Measurements from ENCODE around the gene MUC22.
"Not testable (repeated sequence)": the region's sequence is repeated elsewhere in the genome, so short reads cannot be mapped to it uniquely, and the experiment has no call there.

MUC22 gene

DNA sequence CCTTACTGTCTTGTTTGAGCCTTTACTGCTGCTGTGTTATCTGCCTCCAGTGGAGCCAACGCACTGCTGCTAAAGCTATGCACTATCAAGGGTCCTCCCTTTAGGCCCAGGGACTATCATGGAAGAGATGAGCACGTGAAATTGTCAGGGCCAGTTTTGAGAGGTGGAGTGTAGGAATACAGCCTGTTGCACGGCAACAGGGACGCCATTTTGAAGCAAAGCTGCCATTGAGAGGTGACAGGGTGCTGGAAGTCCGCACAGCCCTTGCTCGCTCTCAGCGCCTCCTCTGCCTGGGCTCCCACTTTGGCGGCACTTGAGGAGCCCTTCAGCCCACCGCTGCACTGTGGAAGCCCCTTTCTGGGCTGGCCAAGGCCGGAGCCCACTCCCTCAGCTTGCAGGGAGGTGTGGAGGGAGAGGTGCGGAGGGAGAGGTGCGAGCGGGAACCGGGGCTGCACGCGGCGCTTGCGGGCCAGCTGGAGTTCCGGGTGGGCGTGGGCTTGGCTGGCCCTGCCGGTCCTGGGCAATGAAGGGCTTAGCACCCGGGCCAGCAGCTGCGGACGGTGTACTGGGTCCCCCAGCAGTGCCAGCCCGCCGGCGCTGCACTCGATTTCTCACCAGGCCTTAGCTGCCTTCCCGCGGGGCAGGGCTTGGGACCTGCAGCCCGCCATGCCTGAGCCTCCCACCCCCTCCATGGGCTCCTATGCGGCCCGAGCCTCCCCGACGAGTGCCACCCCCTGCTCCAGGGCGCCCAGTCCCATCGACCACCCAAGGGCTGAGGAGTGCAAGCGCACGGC is 10.0 kb upstream of the MUC22 start:
- DNase-seq, result not testable (repeated sequence)

GRCh38 chr6:31001281-31001888 is 8.9 kb upstream of the MUC22 start:
- no peak for DNase-seq

DNA sequence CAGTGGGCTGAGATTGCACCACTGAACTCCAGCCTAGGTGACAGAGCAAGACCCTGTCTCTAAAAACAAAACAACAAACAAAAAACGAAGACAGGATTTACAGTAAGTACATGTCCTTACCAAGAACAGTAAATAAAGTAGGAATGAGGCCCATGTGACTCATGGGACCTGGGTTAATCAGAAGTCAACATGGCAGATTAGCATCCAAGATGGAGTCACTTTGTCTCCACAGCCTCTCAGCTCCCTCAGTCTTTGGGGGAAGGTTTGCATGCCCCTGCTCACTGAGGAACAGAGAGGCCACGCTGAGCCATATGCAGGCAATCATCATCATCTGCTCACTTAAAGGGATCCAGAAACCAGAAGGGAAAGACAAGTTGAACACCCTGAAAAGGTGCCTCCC is 7.8 kb upstream of the MUC22 start:
- DNase-seq, result no peak

DNA sequence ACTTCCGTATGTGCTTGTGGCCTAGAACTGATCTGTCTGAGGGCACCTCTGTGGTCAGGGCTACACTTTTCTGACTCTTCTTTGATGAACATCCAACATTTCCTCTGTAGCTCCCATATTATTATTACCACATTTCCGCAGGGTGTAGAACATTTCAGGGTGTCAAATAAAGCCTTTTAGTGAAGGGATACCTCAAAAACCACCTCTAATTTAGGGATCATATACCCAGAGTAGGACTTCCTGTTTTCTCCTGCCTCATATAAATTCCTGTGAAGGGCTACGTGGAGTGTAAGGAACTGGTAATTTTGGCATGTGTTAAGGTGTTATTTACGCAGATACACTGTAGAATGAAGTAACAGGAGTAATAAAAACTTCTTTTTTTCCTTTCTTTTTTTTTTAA is 5.5 kb upstream of the MUC22 start:
- DNase-seq, result no peak

- no peak for DNase-seq
Observed at GRCh38 chr6:31005249-31006020, 4.8 kb upstream of the MUC22 start.

GRCh38 chr6:31007694-31008093 is 2.6 kb upstream of the MUC22 start:
- DNase-seq, result no peak

- no peak for DNase-seq
Observed at GRCh38 chr6:31008165-31008564, 2.1 kb upstream of the MUC22 start.

- no peak for DNase-seq
Observed at GRCh38 chr6:31009731-31010130, 543 bp upstream of the MUC22 start.

DNA sequence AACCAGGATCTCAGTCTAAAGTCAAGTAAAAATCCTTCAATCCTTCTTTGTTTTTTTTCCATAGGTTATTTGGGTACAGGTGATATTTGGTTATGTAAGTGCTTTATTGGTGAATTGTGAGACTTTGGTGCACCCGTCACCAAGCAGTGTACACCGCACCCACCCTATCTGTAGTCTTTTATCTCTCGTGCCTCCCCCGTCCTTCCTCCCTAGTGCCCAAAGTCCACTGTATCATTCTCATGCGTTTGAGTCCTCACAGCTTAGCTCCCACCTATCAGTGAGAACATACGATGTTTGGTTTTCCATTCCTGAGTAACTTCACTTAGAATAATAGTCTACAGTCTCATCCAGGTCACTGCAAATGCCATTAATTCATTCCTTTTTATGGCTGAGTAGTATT is 879 bp downstream of the MUC22 start:
- DNase-seq, result no peak

- no peak for DNase-seq
Observed at GRCh38 chr6:31016659-31017299, 6.5 kb downstream of the MUC22 start.

DNA sequence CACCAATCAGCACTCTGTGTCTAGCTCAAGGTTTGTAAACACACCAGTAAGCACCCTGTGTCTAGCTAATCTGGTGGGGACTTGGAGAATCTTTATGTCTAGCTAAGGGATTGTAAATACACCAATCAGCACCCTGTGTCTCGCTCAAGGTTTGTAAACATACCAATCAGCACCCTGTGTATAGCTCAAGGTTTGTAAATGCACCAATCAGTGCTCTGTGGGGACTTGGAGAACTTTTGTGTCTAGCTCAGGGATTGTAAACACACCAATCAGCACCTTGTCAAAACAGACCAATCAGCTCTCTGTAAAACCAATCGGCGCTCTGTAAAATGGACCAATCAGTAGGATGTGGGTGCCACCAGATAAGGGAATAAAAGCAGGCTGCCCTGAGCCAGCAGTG is 7.2 kb downstream of the MUC22 start:
- not testable (repeated sequence) for DNase-seq

- no peak for DNase-seq
Observed at GRCh38 chr6:31020057-31020456, 9.8 kb downstream of the MUC22 start.

DNA sequence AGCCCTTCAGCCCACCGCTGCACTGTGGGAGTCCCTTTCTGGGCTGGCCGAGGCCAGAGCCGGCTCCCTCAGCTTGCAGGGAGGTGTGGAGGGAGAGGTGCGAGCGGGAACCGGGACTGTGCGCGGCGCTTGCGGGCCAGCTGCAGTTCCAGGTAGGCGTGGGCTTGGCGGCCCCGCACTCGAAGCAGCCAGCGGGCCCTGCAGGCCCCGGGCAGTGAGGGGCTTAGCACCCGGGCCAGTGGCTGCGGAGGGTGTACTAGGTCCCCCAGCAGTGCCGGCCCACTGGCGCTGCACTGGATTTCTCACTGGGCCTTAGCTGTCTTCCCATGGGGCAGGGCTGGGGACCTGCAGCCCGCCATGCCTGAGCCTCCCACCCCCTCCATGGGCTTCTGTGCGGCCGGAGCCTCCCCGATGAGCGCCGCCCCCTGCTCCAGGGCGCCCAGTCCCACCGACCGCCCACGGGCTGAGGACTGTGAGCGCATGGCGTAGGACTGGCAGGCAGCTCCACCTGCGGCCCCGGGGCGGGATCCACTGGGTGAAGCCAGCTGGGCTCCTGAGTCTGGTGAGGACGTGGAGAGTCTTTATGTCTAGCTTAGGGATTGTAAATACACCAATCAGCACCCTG is 10.5 kb downstream of the MUC22 start:
- not testable (repeated sequence) for DNase-seq

GRCh38 chr6:31021705-31022531 is 11.6 kb downstream of the MUC22 start:
- not testable (repeated sequence) for DNase-seq

GRCh38 chr6:31025595-31025994 is 15.3 kb downstream of the MUC22 start:
- no peak for DNase-seq

GRCh38 chr6:31031095-31031494 is 20.8 kb downstream of the MUC22 start:
- DNase-seq, result no peak

- DNase-seq, result no peak
Observed at GRCh38 chr6:31033075-31033474, 22.8 kb downstream of the MUC22 start.

- no peak for DNase-seq
Observed at GRCh38 chr6:31035862-31036497, 25.7 kb downstream of the MUC22 start.

GRCh38 chr6:31037169-31037568 is 26.9 kb downstream of the MUC22 start:
- no peak for DNase-seq

DNA sequence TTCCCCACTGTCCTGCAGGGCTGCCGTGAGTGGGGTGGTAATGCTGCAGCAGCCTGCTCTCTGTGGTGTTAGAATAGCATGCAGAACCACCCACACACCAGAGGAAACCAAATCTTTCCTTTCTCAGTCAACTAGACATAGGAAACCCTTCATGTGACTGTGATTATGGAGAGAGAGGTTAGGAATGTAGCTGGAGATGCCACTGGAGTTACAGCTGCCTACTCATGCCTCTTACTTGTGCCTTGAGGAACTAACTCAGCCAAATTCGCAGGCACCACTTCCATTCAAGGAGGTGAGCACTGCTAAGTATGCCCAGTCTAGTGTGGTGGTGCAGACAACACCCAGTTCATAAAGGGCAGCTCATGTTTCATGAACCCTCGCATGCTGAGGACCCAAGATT is 27.4 kb downstream of the MUC22 start:
- DNase-seq, result no peak

- no peak for DNase-seq
Observed at GRCh38 chr6:31038559-31038958, 28.3 kb downstream of the MUC22 start.
